HG02943 (cell line): Measurements from ENCODE around the gene MYLK.

Experiments used
- ATAC-seq: cut with Tn5 transposase; IDR thresholded peaks from one replicate; pipeline ENCODE4 v1.9.1; 2021; ENCODE audit warnings: mild to moderate bottlenecking, low read depth, moderate library complexity; ENCODE audit not compliant: unreplicated experiment

MYLK gene

DNA sequence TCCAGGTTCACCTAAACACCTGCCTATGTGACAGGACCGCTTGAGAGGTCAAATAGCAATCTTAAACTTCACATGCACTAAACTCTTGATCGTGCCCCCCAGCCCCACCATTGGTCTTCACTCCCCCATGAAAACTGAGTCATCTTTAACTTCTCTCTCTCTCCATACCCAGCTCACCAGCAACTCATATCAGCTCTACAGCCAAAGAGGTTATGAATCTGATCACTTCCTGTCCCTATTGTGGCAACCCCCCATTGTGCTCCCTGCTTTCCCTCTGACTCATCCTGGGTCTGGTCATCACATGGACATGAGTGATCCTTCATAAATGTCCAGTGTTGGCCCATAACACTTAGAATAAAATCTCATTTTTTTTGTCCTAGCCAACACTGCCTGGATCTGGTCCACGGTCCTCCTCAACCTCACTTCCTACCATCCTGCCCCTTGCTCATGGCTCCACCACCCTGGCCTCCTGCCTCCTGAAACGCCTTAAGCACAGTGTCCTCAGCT is 195.8 kb downstream of the MYLK start:
- ATAC-seq: no peak

DNA sequence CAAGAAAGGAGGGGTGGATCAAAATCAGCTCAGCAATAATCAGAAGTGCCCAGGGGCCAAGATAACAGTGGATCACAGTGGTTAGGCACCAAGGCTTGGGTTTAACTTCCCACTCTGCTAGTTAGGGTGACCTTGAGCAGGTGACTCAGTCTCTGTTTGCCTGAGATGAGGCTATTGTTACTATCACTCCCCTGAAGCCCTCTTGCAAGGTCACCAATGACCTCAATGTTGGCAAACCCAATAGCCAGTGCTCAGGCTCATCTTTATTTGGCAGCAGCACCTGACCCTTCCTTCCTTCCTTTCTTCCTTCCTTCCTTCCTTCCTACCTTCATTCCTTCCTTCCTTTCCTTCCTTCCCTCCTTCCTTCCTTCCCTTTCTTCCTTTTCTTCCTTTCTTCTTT is 196.8 kb downstream of the MYLK start:
- no peak for ATAC-seq

DNA sequence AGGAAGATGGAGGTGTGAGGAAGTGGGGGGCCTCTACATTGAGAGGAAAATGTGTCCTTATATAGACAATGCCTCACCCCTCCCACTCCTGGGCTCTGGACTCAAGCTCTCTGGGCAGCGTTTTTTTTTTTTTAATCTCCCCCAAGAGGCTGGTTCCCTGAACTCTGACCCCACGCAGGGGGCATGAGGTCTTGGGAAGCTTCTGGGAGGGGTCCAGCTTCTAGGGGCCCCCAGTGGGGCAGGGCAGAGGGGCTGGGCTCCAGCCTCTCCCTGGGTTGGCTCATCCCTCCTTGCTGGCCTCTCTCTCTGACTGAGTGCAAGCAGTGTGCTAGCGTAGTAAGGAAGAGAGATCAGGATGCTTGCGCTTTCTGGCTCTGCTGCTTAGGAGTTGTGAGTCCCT is 197.9 kb downstream of the MYLK start:
- no peak for ATAC-seq

DNA sequence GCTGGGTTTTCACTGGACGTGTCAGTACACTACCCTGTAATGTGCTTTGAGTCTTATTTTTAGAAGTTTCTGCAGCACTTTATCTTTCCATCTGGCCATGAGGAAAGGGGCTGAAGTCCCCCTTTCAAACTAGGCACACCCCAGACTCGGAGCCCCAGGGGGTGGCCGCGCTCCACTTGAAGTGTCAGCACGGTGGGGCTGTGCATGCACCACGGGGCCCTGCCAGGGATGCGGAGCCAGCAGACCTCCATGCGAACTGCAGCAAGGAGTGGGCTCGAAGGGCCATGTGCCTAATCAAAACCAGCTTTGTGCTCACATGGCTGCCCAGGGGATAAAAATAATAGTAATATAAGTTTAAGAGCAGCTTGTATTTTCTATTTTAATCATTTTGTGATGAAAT is 198.4 kb downstream of the MYLK start:
- no peak for ATAC-seq

DNA sequence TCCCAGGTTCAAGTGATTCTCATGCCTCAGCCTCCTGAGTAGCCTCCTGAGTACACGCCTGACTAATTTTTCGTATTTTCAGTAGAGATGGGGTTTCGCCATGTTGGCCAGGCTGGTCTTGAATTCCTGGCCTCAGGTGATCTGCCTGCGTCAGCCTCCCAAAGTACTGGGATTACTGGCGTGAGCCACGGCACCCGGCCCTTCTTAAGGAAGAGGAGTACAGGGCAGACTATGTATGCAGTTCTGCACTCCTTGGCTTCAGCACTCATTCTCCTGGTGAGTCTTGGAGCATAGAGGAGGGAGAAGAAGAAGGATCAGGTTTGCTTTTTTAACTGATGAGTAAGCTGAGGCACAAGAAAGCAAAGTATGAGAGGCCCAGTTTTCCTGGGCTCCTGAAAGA is 199.5 kb downstream of the MYLK start:
- ATAC-seq: no peak

DNA sequence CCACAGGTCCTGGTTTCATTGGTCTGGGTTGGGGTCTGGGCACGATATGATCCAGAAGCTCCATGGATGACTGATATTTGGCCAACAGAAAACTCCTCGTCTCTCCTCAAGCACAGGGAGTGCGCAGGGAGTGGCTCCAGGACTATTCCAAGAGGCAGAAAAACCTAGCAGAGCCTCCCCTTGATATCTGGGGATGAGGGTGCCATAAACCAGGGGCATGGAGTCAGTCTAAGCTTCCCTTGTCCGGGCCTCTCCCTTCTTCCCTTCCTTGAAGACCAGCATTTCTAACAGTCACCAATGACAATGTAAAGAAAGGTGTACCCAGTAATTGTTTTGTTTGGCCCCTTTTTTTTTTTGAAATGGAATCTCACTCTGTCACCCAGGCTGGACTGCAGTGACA is 199.9 kb downstream of the MYLK start:
- no peak for ATAC-seq

DNA sequence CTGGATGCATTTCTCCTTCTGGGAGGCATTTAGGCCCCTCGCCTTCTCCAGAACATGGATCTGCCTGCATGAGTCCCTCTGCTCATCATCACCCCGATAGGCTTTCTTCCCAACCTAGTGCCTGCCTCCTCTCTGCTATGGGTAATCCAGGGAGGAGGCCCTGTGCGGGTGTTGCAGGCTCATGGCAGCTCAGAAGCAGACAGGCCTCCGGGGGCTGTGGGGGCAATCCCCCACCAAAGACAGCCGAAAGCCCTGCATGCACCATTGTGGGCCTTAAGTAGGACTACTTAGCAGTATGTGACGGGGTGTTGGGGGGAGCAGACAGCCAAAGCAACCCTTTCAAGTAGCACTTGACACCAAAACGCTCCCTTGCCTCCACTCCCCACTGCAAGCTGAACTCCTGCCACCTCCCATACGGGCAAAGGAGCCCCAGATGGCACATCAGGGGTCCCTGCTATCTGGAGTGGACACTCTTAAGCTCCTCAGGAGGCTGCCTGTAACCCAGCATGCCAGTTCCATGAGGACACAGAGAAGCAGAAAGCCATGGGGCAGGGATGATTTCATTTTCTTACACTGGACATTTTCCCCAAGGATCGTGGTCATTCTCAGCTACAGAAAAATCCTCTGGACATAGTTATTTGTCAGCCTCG is 200.5 kb downstream of the MYLK start:
- no peak for ATAC-seq

DNA sequence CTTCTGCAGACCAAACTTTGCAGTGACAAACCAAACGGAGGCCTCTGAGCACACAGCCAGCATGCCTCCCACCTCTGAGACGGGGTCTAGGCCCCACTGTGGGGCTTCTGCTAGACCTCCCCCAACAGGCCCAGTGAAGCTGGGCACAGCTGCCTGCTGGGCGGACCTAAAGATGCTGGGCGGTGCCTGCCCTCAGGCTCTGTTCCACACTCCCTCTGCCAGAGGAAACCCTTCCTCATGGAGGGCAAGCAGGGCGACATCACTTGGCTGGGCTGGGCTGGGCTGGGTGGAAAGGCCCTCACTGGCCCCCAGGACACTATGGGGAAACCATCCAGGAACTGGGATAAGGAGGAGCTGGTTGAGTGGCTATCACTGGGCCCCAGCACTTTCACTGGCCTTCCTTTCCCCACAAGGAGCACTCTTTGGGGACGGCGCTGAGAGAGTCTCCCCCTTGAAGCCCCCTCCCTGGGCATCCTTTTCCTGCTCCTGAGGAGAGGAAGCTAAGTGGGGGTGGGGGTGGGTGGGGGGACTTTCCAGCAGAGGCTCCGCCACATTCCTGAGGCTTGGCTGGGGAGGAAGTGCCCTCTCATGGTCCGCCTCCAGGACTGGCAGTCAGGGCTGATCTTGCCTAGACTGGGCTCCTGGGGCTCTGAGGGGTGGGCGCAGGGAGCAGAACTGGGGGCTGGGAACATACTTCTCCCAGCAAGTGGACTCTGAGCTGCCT is 201.2 kb downstream of the MYLK start:
- no peak for ATAC-seq

DNA sequence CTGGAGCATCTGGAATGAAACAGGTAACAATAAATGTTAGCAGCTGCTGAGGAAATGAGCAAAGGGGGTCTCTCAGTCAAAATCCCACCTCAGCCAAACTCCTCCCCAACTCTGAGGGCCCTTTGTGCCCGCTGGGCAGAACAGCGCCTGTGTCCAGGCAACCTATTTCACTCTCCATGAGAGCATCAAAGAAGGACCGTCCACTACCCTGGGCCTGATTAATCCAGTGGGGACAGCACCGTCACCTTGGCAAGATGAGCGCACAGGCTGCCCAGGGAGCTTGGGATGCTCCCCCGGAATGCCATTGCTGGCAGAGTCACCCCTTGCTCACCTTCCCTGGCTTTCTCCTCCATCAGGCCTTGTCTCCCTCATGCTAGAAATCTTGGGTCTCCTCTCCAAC is 201.8 kb downstream of the MYLK start:
- no peak for ATAC-seq

DNA sequence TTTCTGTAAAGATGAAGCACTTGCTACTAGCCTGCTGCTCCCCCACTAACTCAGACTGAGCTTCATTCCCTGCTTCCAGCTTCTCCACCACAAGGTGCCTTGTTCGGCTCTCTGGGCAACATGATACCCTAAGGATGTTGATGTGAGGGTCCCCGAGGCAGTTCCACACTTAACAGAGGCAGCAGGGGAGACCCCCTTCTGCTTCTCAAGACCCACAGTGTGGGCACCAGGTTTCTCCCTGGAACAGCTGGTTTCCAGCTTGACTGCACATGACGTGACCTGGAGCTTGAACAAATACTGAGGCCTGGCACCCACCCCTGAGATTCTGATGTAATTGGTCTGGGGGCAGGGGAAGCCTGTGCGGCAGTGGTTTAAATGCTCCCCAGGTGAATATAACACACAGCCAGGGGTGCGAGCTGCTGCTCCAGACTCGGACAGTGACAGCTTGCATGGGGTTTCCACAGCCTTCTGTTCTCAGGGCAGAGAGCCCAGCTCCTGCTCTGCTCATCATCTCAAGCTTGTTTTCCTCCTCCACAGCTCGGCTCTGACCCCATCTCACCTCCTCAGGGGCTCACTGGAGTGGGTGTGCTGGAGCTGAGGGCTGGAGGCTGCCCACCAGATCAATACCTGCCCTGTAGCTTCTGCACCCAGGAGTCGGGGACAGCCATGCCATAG is 204.3 kb downstream of the MYLK start:
- no peak for ATAC-seq

DNA sequence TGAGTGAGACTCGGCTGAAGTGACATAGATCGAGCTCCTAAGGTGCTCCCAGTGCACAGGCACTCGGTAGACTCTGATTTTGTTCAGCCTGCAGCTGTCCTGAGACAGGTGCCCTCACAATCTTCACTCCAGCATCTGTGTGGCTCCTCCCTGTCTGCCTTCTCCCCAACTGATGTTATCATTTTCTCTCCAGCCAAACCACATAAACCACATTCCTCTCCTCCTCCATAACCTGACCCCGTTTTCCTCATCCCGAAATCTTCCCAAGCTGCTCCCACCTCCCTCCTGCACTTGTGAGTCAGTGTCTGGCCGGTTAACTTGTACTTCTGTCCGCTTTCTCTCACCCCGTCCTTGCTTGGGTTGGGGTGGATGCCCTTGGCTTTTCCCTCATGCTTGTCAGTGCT is 206.0 kb downstream of the MYLK start:
- no peak for ATAC-seq

DNA sequence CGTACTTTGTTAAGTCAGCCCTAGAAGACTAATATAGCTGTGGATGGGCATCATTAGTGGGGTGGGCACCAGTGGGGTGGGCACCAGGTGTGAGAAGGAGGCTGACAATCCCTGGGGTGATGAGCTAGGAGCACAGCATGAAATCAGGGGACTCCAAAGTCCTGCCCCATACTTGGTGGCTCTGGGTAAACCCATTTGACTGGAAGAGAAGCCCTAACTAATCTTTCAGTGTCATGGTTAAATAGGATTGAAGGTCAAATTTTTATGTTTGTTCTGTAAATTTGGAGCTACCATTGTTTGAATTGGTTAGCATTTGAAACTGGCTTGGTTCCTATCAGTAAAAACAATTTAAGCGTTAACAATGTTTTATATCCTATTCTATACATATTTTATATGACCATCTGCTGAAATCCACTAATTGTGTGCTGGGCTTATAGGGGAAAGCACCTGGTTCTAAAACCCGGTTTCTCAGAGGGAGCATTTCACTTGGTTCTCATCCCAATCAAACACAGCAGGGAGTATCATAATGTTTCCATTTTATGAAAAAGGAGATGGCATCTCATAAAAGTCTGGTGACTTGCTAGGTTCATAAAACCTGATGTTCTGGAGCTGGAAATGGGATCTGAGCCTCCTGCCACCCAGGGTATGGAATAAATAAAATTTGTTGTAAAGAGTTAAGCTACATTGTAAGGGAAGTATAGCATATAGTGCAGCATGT is 211.5 kb downstream of the MYLK start:
- ATAC-seq: no peak

DNA sequence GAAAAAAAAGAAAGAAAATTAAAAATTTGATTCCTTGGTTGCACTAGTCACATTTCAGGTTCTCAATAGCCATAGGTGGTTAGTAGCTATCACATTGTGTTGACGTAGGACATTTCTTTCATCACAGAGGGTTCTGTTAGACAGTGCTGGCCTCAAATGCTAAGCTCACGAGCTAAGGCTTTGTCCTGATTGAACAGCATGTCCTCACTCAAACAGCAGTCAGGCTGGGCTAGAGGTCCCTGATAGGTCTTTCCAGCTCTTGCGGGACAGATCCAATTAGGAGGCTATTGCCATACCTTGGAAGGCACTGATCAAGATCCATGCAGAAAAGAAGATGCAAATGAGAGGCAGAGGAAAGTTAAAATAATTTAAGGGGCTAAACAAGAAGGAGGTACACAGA is 213.4 kb downstream of the MYLK start:
- no peak for ATAC-seq

DNA sequence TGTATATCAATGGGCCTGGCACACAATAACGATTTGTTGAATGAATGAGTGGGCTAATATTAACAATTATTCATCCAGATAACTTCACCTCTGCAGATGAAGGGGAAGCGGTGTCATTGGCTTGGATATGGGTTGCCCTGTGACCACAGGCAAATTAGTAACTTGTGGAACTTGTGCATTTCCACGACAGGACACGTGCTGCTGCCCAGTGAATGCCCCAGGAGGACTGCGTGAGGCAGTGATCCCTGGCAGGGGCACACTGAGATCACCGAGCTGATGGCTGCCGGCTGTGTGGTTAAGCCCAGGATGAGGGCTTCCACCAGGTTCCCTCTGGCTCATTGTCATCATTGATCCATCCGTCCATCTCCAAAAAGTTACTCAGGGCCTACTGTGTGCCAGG is 215.2 kb downstream of the MYLK start:
- no peak for ATAC-seq

DNA sequence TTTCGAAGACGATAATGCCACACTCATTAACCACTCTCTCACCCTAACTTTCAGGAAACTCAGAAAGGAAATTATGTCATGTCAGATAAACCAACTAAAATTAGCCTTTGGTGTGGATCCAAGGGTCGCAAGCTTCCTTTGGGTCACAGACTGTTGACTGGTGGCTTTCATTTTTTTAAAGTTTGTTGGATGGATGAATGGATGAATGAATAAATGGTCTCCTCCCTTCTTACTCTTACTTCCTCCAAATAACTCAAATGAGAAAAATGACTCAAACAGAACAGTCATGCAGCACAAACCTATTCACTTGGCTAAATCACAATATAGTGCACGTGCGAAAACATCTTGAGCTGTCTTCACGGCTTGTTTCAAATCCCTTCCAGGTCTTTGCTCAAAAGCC is 216.3 kb downstream of the MYLK start:
- ATAC-seq: no peak

DNA sequence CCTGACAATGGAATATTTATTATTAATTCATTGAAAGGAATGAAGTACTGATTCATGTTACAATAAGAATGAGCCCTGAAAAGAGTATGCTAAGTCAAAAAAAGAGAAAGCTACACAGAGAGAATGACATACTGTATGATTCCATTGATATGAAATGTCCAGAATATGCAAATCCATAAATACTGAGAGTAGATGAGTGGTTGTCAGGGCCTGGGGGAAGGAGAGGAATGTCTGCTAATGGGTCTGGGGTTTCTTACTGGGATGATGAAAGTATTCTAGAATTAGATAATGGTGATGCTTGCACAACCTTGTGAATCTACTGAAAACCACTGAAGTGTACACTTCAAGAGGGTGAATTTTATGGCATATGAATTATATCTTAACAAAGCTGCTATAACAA is 219.4 kb downstream of the MYLK start:
- no peak for ATAC-seq

DNA sequence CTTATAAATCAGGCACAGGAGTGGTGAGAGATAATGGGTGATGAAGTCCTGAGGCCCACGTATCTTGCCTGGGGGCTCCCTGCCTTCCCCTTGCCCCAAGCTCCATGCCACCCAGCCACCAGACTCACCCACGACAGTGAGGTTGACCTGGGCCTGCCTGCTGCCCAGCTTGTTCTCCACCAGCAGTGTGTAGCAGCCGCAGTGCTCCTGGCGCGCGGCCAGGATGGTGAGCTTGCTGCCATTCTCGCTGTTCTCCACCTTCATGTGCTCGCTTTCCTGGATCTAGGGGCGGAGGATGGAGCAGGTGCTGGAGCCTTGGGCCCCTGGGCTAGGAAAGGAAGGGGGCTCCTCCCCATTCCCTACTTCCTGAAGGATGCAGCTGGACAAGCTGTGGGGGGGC is 220.2 kb downstream of the MYLK start:
- no peak for ATAC-seq

DNA sequence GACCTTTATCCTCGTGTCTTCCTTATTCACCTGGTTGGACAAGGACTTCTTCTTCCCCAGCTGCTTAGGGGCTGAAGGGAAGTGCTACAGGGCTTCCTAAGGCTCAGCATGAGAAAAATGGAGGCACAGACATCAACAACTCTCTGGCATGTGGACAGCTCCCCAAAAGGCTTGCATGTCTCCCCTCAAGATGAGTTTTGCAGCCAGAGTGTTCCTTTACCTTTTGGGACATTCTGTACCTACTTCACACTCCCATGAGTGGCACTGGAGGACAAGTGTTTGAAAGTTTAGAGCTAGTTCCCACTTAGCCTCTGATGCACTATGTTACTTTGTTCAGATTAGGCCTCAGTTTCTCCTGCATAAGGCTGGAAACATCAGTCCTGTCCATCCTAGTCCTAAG is 222.2 kb downstream of the MYLK start:
- ATAC-seq: no peak

DNA sequence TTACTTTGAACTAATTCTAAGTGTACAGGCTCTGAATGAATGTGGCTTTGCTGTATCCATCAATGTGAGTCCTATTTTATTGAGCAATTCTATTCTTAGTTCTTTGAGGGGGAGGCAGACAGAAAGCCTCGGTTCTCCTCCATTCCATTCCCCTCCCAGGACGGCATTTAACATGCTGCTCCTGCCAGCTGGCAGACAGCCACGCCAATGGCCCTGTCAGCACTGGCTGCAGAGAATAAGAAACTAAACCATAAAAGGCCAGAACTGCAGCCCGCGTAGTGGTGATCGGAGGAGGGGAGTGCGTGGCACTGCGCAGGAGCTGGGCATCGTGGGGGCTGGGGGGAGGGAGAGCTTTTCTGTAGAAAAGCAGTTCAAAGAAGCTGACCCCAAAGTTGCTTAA is 223.2 kb downstream of the MYLK start:
- ATAC-seq: no peak

DNA sequence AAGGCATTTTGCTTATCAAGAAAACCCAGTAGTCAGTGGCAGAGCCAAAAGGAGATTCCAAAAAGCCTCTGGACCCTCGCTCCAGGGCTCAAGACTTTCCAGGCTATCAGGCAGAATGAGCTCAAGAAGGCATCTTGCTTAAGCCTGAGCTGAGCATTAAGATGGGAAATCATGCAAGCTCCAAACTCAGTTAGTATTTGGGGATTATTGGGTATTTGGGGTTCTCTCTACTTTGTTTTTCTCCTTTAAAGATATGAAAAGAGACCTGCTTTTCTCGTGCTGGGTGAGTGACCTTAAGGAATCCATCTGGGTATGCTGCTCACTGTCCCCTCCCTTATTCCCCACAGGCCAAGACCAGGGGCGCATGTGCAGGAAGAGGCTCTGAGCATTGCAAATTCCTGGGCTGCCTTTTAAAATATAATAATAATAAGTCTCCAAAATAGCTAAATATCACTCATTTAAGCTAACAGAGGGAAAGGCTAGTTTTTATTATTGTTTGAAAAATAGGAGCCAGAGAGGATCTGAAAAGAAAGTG is 223.9 kb downstream of the MYLK start:
- no peak for ATAC-seq

DNA sequence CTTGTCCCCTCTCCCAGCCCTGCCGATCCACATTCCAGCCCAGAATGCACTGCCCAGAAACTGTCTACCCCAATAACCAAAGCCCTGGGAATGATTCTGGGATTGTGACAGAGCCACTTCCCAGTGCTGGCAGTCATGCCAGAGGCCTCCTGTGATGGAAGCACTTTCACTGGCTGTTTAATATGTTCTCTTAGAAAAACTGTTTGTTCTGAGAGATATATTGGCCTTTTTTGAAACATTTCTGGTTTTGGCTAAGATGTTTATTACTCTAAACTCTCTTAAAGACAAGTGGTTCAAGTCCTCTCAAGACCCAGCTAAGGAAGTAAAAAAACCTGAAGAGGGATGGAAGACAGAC is 225.3 kb downstream of the MYLK start:
- ATAC-seq: no peak
